Keratinocyte (primary cell): Measurements from ENCODE around the gene NDUFS6.

Experiments used
- EZH2 ChIP-seq: IDR thresholded peaks from one replicate; pipeline ENCODE4 v1.6.1; 2012; ENCODE audit warnings: inconsistent platforms, mild to moderate bottlenecking, low read length, moderate library complexity
- TF ChIP-seq, protein P1 (sequence below), 3 experiments: IDR thresholded peaks in 1 of 3; conservative IDR thresholded peaks in 1 of 3; optimal IDR thresholded peaks in 1 of 3; 2 replicates in 2 of 3; 3 replicates in 1 of 3; pipeline versions ENCODE3 to v1.5.1; 2011; ENCODE audit warnings: low read length in 3 of 3, mild to moderate bottlenecking in 3 of 3, moderate library complexity in 2 of 3, control low read depth in 1 of 3, inconsistent platforms in 1 of 3; ENCODE audit not compliant: insufficient read depth in 2 of 3; ENCODE audit errors: extremely low read depth in 1 of 3

DNA sequence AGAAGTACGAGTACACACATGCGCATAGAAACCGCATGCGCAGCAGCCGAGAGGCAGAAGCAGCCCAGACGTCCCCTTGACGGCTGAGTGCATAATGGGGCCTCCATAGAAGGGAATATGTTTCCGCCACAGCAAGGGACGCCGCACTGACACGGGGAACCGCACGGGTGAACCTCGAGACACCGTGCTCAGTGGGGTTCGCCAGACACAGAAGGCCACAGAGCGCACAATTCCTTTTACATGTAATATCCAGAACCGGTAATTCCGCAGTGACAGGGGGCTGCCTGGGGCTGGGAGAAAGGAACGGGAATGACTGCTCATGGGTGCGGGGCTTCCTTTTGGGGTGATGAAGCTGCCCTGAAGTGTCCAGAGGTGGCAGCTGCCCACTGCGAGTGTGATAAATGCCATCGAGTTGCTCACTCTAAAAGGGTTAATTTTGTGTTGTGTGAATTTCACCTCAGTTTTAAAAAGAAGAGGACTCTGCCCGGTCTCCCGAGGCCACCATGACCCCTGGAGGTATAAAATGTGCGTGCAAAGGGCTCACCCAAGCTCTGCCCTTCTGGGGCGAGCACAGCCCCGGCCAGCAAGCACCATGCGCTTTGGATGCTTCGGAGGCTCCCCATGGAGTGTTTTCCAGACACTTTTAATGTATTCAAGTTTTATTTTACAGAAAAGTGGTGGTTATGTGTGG is 31.3 kb upstream of the NDUFS6 start:
- TF ChIP-seq, protein P1, sequence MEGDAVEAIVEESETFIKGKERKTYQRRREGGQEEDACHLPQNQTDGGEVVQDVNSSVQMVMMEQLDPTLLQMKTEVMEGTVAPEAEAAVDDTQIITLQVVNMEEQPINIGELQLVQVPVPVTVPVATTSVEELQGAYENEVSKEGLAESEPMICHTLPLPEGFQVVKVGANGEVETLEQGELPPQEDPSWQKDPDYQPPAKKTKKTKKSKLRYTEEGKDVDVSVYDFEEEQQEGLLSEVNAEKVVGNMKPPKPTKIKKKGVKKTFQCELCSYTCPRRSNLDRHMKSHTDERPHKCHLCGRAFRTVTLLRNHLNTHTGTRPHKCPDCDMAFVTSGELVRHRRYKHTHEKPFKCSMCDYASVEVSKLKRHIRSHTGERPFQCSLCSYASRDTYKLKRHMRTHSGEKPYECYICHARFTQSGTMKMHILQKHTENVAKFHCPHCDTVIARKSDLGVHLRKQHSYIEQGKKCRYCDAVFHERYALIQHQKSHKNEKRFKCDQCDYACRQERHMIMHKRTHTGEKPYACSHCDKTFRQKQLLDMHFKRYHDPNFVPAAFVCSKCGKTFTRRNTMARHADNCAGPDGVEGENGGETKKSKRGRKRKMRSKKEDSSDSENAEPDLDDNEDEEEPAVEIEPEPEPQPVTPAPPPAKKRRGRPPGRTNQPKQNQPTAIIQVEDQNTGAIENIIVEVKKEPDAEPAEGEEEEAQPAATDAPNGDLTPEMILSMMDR (optimal IDR thresholded peaks at IDR 0.05 in 1 of 3, IDR thresholded peaks at IDR 0.05 in 1 of 3, conservative IDR thresholded peaks at IDR 0.05 in 1 of 3; ENCODE audit: extremely low read depth in 1 of 3, insufficient read depth in 2 of 3, low read length in 3 of 3) = no peak
- TF ChIP-seq EZH2 = no peak
